ENCODE data around the gene DOCK8.

GRCh38 chr9:445033-445432 is 230.4 kb downstream of the DOCK8 start:
- TF ChIP-seq CTCF (optimal IDR thresholded peaks at IDR 0.05 in 1 of 3, IDR thresholded peaks at IDR 0.05 in 1 of 3, conservative IDR thresholded peaks at IDR 0.05 in 1 of 3; ENCODE audit: extremely low read depth in 1 of 3, insufficient read depth in 2 of 3, low read length in 3 of 3): no peak
- TF ChIP-seq EZH2 (IDR thresholded peaks at IDR 0.05; ENCODE audit: low read length): no peak
